OCI-LY1 (cell line): ENCODE results near the gene RHCE.
"Not testable (repeated sequence)": the region's sequence is repeated elsewhere in the genome, so short reads cannot be mapped to it uniquely, and the experiment has no call there.

ENCODE experiments used
- H2AFZ ChIP-seq: fragments of 200-600 bp; sonication (generic), shearing (Covaris generic); 2 replicates; pipeline ENCODE4 v1.6.0; 2014; ENCODE audit warnings: antibody characterized with exemption, mild to moderate bottlenecking, low read length
- H3F3A ChIP-seq: fragments of 200-600 bp; sonication (generic), shearing (Covaris generic); 2 replicates; pipeline ENCODE4 v1.6.0; 2014; ENCODE audit warnings: mild to moderate bottlenecking, antibody characterized with exemption, low read length, moderate library complexity; ENCODE audit not compliant: insufficient read depth
- H3K27ac ChIP-seq: fragments of 200-600 bp; sonication (generic); 2 replicates; pipeline ENCODE4 v1.5.1; 2014; ENCODE audit warnings: low read length, mixed run types, mild to moderate bottlenecking, low read depth; ENCODE audit not compliant: poor library complexity, severe bottlenecking
- H3K27me3 ChIP-seq: fragments of 200-600 bp; sonication (generic); 2 replicates; pipeline ENCODE4 v1.6.0; 2014; ENCODE audit warnings: antibody characterized with exemption, mild to moderate bottlenecking, low read length, moderate library complexity; ENCODE audit not compliant: insufficient read depth
- H3K36me3 ChIP-seq: fragments of 200-600 bp; sonication (generic); 2 replicates; pipeline ENCODE4 v1.6.1; 2014; ENCODE audit warnings: mild to moderate bottlenecking, antibody characterized with exemption, low read length, moderate library complexity, mixed read lengths; ENCODE audit not compliant: insufficient read depth
- H3K4me1 ChIP-seq: fragments of 200-600 bp; sonication (generic); 2 replicates; pipeline ENCODE4 v1.5.1; 2014; ENCODE audit warnings: mild to moderate bottlenecking, low read length, moderate library complexity; ENCODE audit not compliant: insufficient read depth, severe bottlenecking
- H3K4me2 ChIP-seq: fragments of 200-600 bp; sonication (generic), shearing (Covaris generic); 2 replicates; pipeline ENCODE4 v1.6.1; 2014; ENCODE audit warnings: low read length
- H3K4me3 ChIP-seq: fragments of 200-600 bp; sonication (generic); 2 replicates; pipeline ENCODE4 v1.5.1; 2014; ENCODE audit warnings: low read length, low read depth, mild to moderate bottlenecking, mixed read lengths; ENCODE audit not compliant: poor library complexity, severe bottlenecking
- H3K79me2 ChIP-seq: fragments of 200-600 bp; shearing (Covaris generic); 2 replicates; pipeline ENCODE4 v1.6.1; 2016; ENCODE audit warnings: mixed run types, low read length, mixed read lengths; ENCODE audit not compliant: insufficient read depth
- H3K9ac ChIP-seq: fragments of 200-600 bp; sonication (generic), shearing (Covaris generic); 2 replicates; pipeline ENCODE4 v1.6.1; 2014; ENCODE audit warnings: mild to moderate bottlenecking, low read length, mixed read lengths
- H3K9me2 ChIP-seq: fragments of 200-600 bp; sonication (generic), shearing (Covaris generic); 2 replicates; pipeline ENCODE4 v1.6.1; 2014; ENCODE audit warnings: low read depth, mild to moderate bottlenecking, low read length, mixed read lengths
- H3K9me3 ChIP-seq: fragments of 200-600 bp; shearing (Covaris generic); 2 replicates; pipeline ENCODE4 v1.6.1; 2014; ENCODE audit warnings: low read length, mixed read lengths
- H4K20me1 ChIP-seq: fragments of 200-600 bp; sonication (generic), shearing (Covaris generic); 2 replicates; pipeline ENCODE4 v1.6.0; 2016; ENCODE audit warnings: mild to moderate bottlenecking, low read length; ENCODE audit not compliant: insufficient read depth
- CTCF ChIP-seq: fragments of 200-600 bp; sonication (generic), shearing (Covaris generic); IDR thresholded peaks from 2 replicates; pipeline ENCODE4 v1.5.1; 2017; ENCODE audit warnings: mild to moderate bottlenecking, antibody characterized with exemption, low read length, moderate library complexity, mixed read lengths
- EZH2 ChIP-seq: fragments of 200-600 bp; sonication (generic), shearing (Covaris generic); IDR thresholded peaks from 2 replicates; pipeline ENCODE4 v1.8.0; 2017; ENCODE audit warnings: borderline replicate concordance, mixed run types, mild to moderate bottlenecking, antibody characterized with exemption, low read length, moderate library complexity, mixed read lengths

Gene RHCE

GRCh38 chr1:25420715-25421114 lies at the start of gene RHCE:
Gene RHCE (minus strand): TSS chr1:25420825. CDS start chr1:25420786, 39 bp downstream.
- not testable (repeated sequence) for H3K9me2 ChIP-seq, H3K36me3 ChIP-seq, H3K9ac ChIP-seq, H3K9me3 ChIP-seq, H3K4me2 ChIP-seq, H3K27ac ChIP-seq, H3F3A ChIP-seq, H3K27me3 ChIP-seq, H2AFZ ChIP-seq, H4K20me1 ChIP-seq, H3K79me2 ChIP-seq, H3K4me1 ChIP-seq, H3K4me3 ChIP-seq

GRCh38 chr1:25469177-25469576 lies 48.6 kb upstream of the RHCE start:
- Histone ChIP-seq H3K9me3 (no peaks in the 10 kb centered on the region), H3K4me1 (peaks cover 40% of the 10 kb centered on the region), H3F3A (no peaks in the 10 kb centered on the region), H3K27me3 (no peaks in the 10 kb centered on the region), H3K36me3 (peaks cover 9% of the 10 kb centered on the region; the same call in 1 of the 2 replicates), H2AFZ (no peak overlapping the region), H3K79me2 (peaks cover 9% of the 10 kb centered on the region; the same call in 1 of the 2 replicates), H3K9me2 (no peaks in the 10 kb centered on the region), H3K4me2 (no peak overlapping the region), H3K4me3 (no peak overlapping the region), H3K9ac (no peak overlapping the region), H3K27ac (no peak overlapping the region), H4K20me1 (no peaks in the 10 kb centered on the region)
- no peak for TF ChIP-seq EZH2
- no peak for TF ChIP-seq CTCF

- H3K27ac ChIP-seq: no peak overlapping the region
These were observed 47.4 kb upstream of the RHCE start for GRCh38 chr1:25468033-25468432.

More at GRCh38 chr1:25468033-25468432, 47.4 kb upstream of the RHCE start:
- no peaks in the 10 kb centered on the region for H3K27me3 ChIP-seq
- no peaks in the 10 kb centered on the region for H4K20me1 ChIP-seq
- H3K4me3 ChIP-seq: no peak overlapping the region
- no peaks in the 10 kb centered on the region for H3F3A ChIP-seq
- no peak overlapping the region for H3K4me2 ChIP-seq
- no peak overlapping the region for H2AFZ ChIP-seq
- H3K9me3 ChIP-seq: no peaks in the 10 kb centered on the region
- H3K4me1 ChIP-seq: peaks cover 28% of the 10 kb centered on the region
- TF ChIP-seq EZH2 (no peak), CTCF (no peak)
- H3K79me2 ChIP-seq: peaks cover 9% of the 10 kb centered on the region; the same call in 1 of the 2 replicates
- no peaks in the 10 kb centered on the region for H3K9me2 ChIP-seq
- H3K36me3 ChIP-seq: 0 out of 2 replicates have a peak, but pooled peaks cover 4% of the 10 kb centered on the region
- no peak overlapping the region for H3K9ac ChIP-seq
